Coronary artery (tissue), 2 donors: ENCODE results near the gene ACOD1.
A peak's percentile ranks its signal among the peaks of the same experiment; 100 is the strongest.

Experiments
- DNase-seq: peaks from one replicate; pipeline ENCODE4 v3.0.0-alpha.2; 2017; ENCODE audit warnings: low spot score
- H3K27ac ChIP-seq, 2 donors: fragments of 200-600 bp; sonication (generic); one replicate each; pipeline ENCODE4 v1.5.1; 2016 to 2019
- H3K4me3 ChIP-seq: fragments of 200-600 bp; sonication (generic); 2 replicates; pipeline ENCODE4 v1.5.1; 2016; ENCODE audit warnings: mild to moderate bottlenecking, moderate library complexity
- CTCF ChIP-seq: fragments of 200-600 bp; sonication (generic); IDR thresholded peaks from one replicate; pipeline ENCODE4 v1.5.1; 2019; ENCODE audit warnings: antibody characterized with exemption

ACOD1 gene

GRCh38 chr13:76934671-76935070 is 13.6 kb upstream of the ACOD1 start:
- DNase-seq, result no peak
- Histone ChIP-seq H3K27ac (no peak overlapping the region), H3K4me3 (no peak overlapping the region)
- TF ChIP-seq CTCF, result no peak

- TF ChIP-seq CTCF, result no peak
- no peak overlapping the region for H3K4me3 ChIP-seq
- no peak for DNase-seq
- peak overlapping the region in 1 of 2 donors; percentile 28 for H3K27ac ChIP-seq
Observed at GRCh38 chr13:76936763-76937162, 11.5 kb upstream of the ACOD1 start.

- Histone ChIP-seq H3K4me3 (no peak overlapping the region), H3K27ac (peak overlapping the region in 1 of 2 donors; percentile 28)
- no peak for DNase-seq
- TF ChIP-seq CTCF, result no peak
Observed at GRCh38 chr13:76937281-76937820, 11.0 kb upstream of the ACOD1 start.

DNA sequence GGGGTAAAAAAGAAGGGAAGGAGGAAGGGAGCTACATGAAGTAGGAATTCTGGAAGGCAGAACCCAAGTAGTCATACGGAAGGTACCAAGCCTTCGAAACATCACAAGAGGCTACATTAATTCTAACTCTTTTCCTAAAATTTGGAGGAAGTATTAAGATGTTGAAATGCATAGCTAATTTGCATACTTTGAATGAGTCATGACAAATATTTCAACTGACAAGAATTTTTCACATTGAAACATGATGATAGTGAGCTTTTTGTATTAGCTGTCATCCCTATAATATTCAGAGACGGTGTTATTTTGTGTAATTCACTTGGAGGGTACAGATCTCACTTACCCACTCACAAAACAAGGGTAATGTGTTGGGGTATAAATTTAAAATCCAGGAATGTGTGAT is 9.1 kb upstream of the ACOD1 start:
- Histone ChIP-seq H3K4me3 (no peak overlapping the region), H3K27ac (no peak overlapping the region)
- TF ChIP-seq CTCF, result no peak
- DNase-seq, result no peak

- TF ChIP-seq CTCF, result no peak
- Histone ChIP-seq H3K27ac (no peak overlapping the region), H3K4me3 (no peak overlapping the region)
- no peak for DNase-seq
Observed at GRCh38 chr13:76942363-76942762, 5.9 kb upstream of the ACOD1 start.

GRCh38 chr13:76943646-76944045 is 4.7 kb upstream of the ACOD1 start:
- no peak for TF ChIP-seq CTCF
- H3K27ac ChIP-seq, result no peak overlapping the region
- DNase-seq, result no peak
- H3K4me3 ChIP-seq, result no peak overlapping the region

DNA sequence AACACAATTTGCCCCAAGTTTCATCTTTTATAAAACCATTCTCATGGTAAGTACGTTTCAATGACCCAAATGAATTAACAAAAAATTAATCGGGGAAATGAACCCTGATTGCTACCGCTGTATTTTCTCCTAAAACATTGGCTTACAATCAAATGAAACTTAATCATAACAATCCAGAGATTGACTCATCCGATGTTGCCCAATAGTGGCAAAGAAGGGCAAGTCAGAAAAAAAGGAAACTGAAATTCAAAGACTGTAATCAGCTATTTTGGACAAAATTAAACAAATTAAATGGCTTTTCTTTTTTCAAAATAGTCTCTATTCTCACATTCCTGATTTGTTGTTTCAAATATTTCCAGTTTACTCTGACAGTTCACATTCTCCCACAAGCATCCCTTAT is 3.9 kb upstream of the ACOD1 start:
- DNase-seq, result no peak
- Histone ChIP-seq H3K4me3 (no peak overlapping the region), H3K27ac (no peak overlapping the region)

More for the DNA sequence above, 3.9 kb upstream of the ACOD1 start:
- TF ChIP-seq CTCF, result no peak
